Measurements from ENCODE around the gene PSMB5.
A peak's percentile ranks its signal among the peaks of the same experiment; 100 is the strongest.
"Not testable (repeated sequence)": the region's sequence is repeated elsewhere in the genome, so short reads cannot be mapped to it uniquely, and the experiment has no call there.

Gene PSMB5

GRCh38 chr14:23043145-23043544, 8.4 kb upstream of the PSMB5 start:
- no peak for DNase-seq

DNA sequence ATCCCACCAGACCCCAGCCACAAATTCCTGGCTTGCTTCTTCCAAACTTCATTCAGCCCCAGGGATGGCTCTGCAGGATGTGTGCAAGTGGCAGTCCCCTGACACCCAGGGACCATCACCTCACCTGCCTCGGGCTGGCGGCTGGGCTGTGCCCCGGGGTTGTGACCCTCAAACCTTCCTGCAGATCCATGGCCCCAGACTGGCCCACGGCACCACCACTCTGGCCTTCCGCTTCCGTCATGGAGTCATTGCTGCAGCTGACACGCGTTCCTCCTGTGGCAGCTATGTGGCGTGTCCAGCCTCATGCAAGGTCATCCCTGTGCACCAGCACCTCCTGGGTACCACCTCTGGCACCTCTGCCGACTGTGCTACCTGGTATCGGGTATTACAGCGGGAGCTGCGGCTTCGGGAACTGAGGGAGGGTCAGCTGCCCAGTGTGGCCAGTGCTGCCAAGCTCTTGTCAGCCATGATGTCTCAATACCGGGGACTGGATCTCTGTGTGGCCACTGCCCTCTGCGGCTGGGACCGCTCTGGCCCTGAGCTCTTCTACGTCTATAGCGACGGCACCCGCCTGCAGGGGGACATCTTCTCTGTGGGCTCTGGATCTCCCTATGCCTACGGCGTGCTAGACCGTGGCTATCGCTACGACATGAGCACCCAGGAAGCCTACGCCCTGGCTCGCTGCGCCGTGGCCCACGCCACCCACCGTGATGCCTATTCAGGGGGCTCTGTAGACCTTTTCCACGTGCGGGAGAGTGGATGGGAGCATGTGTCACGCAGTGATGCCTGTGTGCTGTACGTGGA, 7.7 kb upstream of the PSMB5 start, which contains the start of gene PSMB11:
PSMB11 (plus strand) TSS at position 51 of the 804 bp plus-strand sequence; CDS start at position 65, 14 bp downstream.
- DNase-seq, result no peak

- DNase-seq, result no peak
These were observed 7.0 kb upstream of the PSMB5 start for GRCh38 chr14:23041729-23042128.

GRCh38 chr14:23040100-23040499, 5.4 kb upstream of the PSMB5 start:
- DNase-seq, result no peak

GRCh38 chr14:23035303-23036144, 824 bp upstream of the PSMB5 start:
- DNase-seq, result no peak

DNA sequence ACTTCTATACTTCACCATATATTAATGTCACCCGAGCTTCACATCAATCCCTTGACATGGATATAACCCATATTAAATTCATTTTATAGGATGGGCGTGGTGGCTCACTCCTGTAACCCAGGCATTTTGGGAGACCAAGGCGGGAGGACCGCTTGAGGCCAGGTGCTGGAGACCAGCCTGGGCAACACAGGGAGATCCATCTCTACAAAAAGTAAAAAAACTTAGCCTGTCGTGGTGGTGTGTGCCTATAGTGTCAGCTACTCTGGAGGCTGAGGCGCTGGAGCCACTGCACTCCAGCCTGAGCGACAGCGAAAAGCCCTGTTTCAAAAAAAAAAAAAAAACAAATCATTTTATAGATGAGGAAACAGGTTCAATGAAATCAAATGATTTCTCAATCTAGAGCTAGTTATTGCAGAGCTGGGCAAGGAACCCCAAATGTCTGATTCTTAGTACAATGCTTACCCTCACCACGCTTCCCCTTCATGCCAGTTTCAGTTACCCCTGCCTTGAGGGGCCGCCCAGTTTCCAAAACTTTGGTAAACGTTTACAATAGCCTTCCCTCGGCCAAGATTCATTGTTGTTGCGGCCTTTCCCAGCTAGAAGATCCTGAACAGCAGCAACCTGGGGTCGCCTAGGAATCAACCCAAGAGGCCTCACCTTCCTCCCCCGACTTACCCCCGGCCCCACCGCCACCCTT, 751 bp downstream of the PSMB5 start:
- no peak for DNase-seq

DNA sequence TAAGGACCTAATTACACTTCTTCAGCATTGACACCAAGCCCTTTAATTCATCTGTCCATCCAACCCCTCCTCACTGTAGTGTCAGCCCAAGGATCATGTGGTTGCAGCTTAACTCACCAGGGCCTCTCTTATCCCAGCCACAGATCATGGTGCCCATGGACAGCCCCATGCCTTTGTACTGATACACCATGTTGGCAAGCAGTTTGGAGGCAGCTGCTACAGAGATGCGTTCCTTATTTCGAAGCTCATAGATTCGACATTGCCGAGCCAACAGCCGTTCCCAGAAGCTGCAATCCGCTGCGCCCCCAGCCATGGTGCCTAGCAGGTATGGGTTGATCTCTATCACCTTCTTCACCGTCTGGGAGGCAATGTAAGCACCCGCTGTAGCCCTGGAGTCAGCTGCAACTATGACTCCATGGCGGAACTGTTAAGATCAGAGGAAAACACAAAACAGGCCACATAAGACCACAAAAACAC, 1.4 kb downstream of the PSMB5 start:
- DNase-seq, result no peak

- no peak for DNase-seq
These were observed 3.8 kb downstream of the PSMB5 start for GRCh38 chr14:23030936-23031335.

- no peak for DNase-seq
These were observed 5.9 kb downstream of the PSMB5 start for GRCh38 chr14:23028799-23029198.

DNA sequence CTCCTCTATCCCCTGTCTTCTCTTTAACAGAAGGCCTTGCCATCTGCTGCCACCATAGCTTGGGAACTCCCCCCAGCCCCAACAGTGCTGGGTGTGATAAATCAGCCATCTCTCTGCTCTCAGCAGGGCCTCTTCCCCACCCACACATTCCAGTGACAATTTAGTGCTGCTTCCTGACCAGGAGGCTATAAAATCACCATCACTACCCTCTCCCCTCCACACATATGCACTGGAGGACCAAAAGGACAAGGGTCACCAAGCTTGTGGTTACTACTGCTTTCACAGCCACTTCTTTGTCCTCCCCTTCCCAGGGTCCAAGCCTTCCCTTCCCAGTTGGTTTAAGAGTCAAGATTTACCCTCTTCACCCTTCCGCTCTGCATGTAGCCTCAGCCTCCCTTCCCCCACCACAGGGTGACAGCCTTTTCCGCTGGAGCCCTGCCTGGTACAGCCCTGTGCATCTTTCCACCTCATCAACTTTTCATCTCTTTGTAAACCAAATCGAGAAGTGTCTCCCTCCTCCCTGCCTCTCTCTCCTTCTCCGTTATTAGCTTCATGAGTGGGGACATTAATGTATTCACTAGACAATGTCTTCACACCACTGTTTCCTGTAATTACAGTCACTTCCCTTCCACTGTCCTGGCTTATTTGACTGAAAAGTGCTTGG, 9.4 kb downstream of the PSMB5 start:
- DNase-seq, result peak; percentile 88

GRCh38 chr14:23024612-23025075, 10.1 kb downstream of the PSMB5 start:
- DNase-seq, result peak; percentile 86

DNA sequence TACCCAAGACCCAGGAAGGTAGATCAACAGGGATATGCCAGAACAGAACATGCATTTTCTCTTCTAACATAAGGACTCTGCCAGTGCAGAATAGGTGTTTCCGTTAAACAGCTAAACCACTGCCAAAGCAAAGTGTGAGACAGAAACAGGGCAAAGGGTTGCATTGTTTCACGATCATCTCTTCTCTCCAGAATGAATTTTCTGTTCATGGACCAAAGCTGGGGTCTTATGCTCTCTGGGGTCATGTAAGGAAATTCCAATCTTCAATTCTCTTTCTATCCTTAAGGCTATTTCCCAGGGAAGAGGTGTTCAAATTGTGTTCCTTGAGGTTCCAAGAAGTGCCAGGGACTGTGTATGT, 10.9 kb downstream of the PSMB5 start:
- no peak for DNase-seq

GRCh38 chr14:23023022-23023794, 11.5 kb downstream of the PSMB5 start:
- DNase-seq, result no peak

DNA sequence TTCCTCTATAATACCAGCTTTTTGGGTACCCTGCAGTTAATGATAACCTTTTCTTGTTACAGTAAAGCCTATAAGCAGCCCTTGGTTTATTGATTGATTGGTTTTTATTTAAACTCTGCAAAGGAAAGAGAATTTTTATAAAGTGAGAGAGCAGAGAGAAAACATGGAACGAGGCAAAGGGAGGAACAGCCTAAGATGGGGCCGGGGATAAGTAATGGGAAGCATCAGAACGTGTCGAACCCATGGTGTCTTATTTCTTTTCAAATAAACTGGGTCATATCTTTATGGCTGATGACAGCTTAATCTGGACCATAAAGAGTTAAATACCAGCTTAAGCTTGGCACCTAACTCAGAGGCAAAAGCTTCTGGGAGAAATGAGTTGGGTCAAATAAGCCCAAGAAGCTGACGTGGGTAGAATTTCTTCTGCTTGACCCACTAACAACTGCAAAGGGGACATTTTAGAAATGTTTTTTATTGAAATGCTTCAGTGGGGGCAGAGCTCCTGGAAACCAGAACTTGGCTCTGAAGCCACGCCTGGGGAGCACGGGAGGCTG, 12.7 kb downstream of the PSMB5 start:
- no peak for DNase-seq

- DNase-seq, result no peak
These were observed 13.3 kb downstream of the PSMB5 start for GRCh38 chr14:23021434-23021833.

DNA sequence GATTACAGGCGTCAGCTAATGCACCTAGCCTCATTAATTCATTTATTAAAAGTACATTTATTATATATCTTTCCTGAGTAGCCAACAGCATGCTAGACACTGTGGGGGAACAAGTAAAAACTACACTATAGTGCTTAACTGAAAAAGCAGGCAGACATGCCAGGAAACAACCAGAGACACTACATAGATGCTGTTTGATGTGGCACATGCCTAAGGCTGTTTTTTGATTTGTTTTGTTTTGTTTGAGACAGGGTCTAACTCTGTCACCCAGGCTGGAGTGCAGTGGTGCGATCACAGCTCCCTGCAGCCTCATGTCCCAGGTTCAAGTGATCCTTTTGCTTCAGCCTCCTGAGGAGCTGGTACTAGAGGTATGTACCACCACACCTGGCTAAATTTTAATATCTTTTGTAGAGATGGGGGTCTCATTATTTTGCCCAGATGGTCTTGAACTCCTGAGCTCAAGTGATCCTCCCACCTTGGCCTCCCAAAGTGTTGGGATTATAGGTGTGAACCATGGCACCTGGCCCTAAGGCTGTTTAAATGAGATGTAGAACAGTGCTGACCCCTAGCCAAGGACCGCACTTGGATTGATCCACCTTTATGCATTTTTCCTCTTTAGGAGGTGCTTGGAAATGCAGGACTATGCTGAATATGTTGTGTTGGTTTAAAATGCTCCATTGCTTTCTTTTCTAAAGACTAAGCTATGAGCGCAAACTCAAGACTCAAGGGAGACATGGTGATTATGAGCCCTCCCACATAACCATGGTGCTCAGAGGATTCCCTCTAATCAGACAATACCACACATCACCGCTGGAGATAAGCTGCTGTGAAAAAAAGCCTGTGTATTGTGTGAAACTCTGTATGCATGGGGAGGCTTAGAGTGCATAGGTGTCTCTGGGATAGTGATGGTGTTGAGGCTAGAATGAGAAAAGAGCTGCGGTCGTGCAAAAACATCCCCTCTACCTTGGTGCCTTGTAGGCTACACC, 14.3 kb downstream of the PSMB5 start:
- DNase-seq, result no peak

- DNase-seq, result no peak
These were observed 16.6 kb downstream of the PSMB5 start for GRCh38 chr14:23018107-23018506.

DNA sequence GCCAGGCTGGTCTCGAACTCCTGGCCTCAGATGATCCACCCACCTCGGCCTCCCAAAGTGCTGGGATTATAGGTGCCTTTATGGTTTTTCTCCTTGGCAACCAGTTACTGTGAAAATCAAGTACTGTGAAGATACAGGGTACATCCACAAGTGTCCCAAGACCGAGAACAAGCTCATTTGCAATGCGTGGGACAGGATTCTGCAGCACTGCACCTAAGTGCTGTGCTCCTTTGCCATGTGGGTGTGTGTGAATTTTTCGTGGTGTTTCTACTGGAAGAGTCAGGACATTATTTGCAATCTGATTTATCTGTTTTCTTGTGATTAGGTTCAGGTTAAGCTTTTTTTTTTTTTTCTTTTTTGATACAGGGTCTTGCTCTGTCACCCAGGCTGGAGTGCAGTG, 17.6 kb downstream of the PSMB5 start:
- no peak for DNase-seq

DNA sequence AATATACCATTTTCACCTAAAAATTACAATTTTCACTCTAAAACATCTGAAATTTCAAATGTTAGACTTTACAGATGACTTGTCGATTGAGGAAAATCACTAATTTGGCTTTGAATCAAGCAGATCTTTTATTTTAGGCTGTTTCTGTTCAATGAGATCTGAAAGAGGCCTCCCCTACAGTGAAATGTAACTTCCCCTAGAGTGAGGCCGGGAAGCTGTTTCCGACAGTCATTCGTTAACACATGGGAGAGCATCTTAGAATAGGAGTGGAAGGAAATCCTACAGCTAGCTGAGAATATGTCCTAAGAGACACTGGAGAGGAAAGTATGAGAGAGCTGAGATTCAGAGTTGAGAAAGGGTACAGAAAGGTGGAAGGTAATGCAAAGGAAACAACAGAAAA, 19.1 kb downstream of the PSMB5 start:
- no peak for DNase-seq

DNA sequence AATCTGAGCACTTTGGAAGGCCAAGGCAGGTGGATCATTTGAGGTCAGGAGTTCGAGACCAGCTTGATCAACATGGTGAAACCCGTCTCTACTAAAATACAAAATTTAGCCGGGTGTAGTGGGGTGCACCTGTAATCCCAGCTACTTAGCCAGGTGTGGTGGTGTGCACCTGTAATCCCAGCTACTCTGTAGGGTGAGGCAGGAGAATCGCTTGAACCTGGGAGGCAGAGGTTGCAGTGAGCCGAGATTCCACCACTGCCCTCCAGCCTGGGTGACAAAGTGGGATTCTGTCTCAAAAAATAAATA, 21.0 kb downstream of the PSMB5 start:
- DNase-seq, result not testable (repeated sequence)

All from NCI-H69 (cell line).